ENCODE data around the gene TRIP11. TPM values are rescaled to one million over a fixed set of nuclear protein-coding genes. Genes with fewer than 3 reads are reported as not detected.

Gene TRIP11
- total and polyA plus RNA-seq, 2 of the 13 experiments (the other 11 are each of a cell fraction or from before 2014, with no cell fraction given): 10.9 to 32.8 TPM

DNA sequence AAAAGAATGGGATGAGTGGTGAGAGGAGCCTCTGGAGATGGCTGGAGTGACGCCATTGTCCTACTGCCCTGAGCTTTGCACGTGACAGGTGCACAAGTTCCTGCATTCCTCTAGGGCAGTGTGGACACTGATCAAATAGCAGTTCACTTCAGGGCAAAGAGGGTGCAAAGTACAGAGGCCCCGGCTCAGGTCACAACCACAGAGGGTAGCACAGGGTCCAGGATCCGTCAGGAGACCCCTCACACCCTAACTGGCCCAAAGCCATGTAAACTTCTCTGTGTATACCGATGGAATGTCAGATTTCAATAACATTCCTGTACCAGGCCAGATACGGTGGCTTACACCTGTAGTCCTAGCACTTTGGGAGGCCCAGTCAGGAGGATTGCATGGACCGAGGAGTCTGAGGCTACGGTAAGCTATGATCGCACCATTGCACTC, 82.0 kb downstream of the TRIP11 start (continued):
- TF ChIP-seq RFX5 (IDR thresholded peaks at IDR 0.05; ENCODE audit: low read depth, low read length): no peak
- TF ChIP-seq, protein P1, sequence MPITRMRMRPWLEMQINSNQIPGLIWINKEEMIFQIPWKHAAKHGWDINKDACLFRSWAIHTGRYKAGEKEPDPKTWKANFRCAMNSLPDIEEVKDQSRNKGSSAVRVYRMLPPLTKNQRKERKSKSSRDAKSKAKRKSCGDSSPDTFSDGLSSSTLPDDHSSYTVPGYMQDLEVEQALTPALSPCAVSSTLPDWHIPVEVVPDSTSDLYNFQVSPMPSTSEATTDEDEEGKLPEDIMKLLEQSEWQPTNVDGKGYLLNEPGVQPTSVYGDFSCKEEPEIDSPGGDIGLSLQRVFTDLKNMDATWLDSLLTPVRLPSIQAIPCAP (CRISPR knock-in tag; IDR thresholded peaks at IDR 0.05; ENCODE audit: low read depth): no peak
- TF ChIP-seq SIX4 (CRISPR knock-in tag; IDR thresholded peaks at IDR 0.05): peak; percentile 80
- no peak for TF ChIP-seq HNRNPH1 (optimal IDR thresholded peaks at IDR 0.05; ENCODE audit: low read depth, low read length)
- TF ChIP-seq, protein P2, sequence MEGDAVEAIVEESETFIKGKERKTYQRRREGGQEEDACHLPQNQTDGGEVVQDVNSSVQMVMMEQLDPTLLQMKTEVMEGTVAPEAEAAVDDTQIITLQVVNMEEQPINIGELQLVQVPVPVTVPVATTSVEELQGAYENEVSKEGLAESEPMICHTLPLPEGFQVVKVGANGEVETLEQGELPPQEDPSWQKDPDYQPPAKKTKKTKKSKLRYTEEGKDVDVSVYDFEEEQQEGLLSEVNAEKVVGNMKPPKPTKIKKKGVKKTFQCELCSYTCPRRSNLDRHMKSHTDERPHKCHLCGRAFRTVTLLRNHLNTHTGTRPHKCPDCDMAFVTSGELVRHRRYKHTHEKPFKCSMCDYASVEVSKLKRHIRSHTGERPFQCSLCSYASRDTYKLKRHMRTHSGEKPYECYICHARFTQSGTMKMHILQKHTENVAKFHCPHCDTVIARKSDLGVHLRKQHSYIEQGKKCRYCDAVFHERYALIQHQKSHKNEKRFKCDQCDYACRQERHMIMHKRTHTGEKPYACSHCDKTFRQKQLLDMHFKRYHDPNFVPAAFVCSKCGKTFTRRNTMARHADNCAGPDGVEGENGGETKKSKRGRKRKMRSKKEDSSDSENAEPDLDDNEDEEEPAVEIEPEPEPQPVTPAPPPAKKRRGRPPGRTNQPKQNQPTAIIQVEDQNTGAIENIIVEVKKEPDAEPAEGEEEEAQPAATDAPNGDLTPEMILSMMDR (CRISPR knock-in tag; IDR thresholded peaks at IDR 0.05): 0 out of 2 replicates have a peak, but pooled peaks have one; percentile 5
- TF ChIP-seq, protein P3, sequence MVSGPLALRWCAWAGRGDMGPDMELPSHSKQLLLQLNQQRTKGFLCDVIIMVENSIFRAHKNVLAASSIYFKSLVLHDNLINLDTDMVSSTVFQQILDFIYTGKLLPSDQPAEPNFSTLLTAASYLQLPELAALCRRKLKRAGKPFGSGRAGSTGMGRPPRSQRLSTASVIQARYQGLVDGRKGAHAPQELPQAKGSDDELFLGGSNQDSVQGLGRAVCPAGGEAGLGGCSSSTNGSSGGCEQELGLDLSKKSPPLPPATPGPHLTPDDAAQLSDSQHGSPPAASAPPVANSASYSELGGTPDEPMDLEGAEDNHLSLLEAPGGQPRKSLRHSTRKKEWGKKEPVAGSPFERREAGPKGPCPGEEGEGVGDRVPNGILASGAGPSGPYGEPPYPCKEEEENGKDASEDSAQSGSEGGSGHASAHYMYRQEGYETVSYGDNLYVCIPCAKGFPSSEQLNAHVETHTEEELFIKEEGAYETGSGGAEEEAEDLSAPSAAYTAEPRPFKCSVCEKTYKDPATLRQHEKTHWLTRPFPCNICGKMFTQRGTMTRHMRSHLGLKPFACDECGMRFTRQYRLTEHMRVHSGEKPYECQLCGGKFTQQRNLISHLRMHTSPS (CRISPR knock-in tag; IDR thresholded peaks at IDR 0.05; ENCODE audit: low read depth): no peak
- no peak for TF ChIP-seq GABPA (IDR thresholded peaks at IDR 0.05; ENCODE audit: low read depth, low read length)
- TF ChIP-seq GABPA (CRISPR knock-in tag; IDR thresholded peaks at IDR 0.05; ENCODE audit: low read depth): peak; percentile 37; the same call in 1 of the 2 replicates
- peak; percentile 85 for TF ChIP-seq ZNF430 (CRISPR knock-in tag; IDR thresholded peaks at IDR 0.05)
- TF ChIP-seq, protein P4, sequence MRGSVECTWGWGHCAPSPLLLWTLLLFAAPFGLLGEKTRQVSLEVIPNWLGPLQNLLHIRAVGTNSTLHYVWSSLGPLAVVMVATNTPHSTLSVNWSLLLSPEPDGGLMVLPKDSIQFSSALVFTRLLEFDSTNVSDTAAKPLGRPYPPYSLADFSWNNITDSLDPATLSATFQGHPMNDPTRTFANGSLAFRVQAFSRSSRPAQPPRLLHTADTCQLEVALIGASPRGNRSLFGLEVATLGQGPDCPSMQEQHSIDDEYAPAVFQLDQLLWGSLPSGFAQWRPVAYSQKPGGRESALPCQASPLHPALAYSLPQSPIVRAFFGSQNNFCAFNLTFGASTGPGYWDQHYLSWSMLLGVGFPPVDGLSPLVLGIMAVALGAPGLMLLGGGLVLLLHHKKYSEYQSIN (CRISPR knock-in tag; IDR thresholded peaks at IDR 0.05; ENCODE audit: borderline replicate concordance): no peak
- TF ChIP-seq MYC (CRISPR knock-in tag; IDR thresholded peaks at IDR 0.05; ENCODE audit: borderline replicate concordance): peak; percentile 48; the same call in 1 of the 2 replicates
- 0 out of 2 replicates have a peak, but pooled peaks have one; percentile 27 for TF ChIP-seq MIER3 (CRISPR knock-in tag; IDR thresholded peaks at IDR 0.05; ENCODE audit: borderline replicate concordance)
- TF ChIP-seq, protein P5, sequence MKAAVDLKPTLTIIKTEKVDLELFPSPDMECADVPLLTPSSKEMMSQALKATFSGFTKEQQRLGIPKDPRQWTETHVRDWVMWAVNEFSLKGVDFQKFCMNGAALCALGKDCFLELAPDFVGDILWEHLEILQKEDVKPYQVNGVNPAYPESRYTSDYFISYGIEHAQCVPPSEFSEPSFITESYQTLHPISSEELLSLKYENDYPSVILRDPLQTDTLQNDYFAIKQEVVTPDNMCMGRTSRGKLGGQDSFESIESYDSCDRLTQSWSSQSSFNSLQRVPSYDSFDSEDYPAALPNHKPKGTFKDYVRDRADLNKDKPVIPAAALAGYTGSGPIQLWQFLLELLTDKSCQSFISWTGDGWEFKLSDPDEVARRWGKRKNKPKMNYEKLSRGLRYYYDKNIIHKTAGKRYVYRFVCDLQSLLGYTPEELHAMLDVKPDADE (CRISPR knock-in tag; IDR thresholded peaks at IDR 0.05): no peak
- TF ChIP-seq CBX2 (IDR thresholded peaks at IDR 0.05; ENCODE audit: low read depth, low read length): no peak
- no peak for TF ChIP-seq CBX2 (CRISPR knock-in tag; IDR thresholded peaks at IDR 0.05; ENCODE audit: low read depth)
- peak; percentile 94 for TF ChIP-seq ESRRA (CRISPR knock-in tag; IDR thresholded peaks at IDR 0.05; ENCODE audit: low read depth)
- TF ChIP-seq BHLHE40 (IDR thresholded peaks at IDR 0.05; ENCODE audit: low read length): peak; percentile 99
- no peak; the same call in 1 of the 2 replicates for TF ChIP-seq CHD4 (IDR thresholded peaks at IDR 0.05; ENCODE audit: borderline replicate concordance, low read length)
- TF ChIP-seq JUND (CRISPR knock-in tag; IDR thresholded peaks at IDR 0.05): peak; percentile 49; the same call in 1 of the 2 replicates
- no peak for TF ChIP-seq MXD4 (CRISPR knock-in tag; IDR thresholded peaks at IDR 0.05)
- no peak for TF ChIP-seq ZNF883 (CRISPR knock-in tag; IDR thresholded peaks at IDR 0.05; ENCODE audit: not compliant biosample characterization)
- TF ChIP-seq ZNF629 (CRISPR knock-in tag; conservative IDR thresholded peaks at IDR 0.05): 0 out of 2 replicates have a peak, but pooled peaks have one; percentile 14
- peak; percentile 30; the same call in 1 of the 2 replicates for TF ChIP-seq ZNF331 (CRISPR knock-in tag; IDR thresholded peaks at IDR 0.05)
- TF ChIP-seq ZNF891 (CRISPR knock-in tag; IDR thresholded peaks at IDR 0.05): 0 out of 2 replicates have a peak, but pooled peaks have one; percentile 28
- TF ChIP-seq PHF5A (CRISPR knock-in tag; IDR thresholded peaks at IDR 0.05; ENCODE audit: low read depth, unreplicated experiment): peak; percentile 32
- no peak for TF ChIP-seq ATF1 (CRISPR knock-in tag; IDR thresholded peaks at IDR 0.05)

Measured in HepG2 (cell line).